Activated T-cell treated with anti-CD3 and anti-CD28 coated beads, Interleukin-2, amount 50 U/mL, for 1 hour (primary cell): Measurements from ENCODE around the gene ITPRIPL2.

Experiments used
- DNase-seq: peaks from one replicate; pipeline ENCODE4 v3.0.0-alpha.2; 2020

The ITPRIPL2 gene

GRCh38 chr16:19093631-19094541, 19.9 kb upstream of the ITPRIPL2 start:
- DNase-seq: no peak

- DNase-seq: no peak
These were observed 19.0 kb upstream of the ITPRIPL2 start for GRCh38 chr16:19094542-19095365.

- DNase-seq: no peak
These were observed 18.1 kb upstream of the ITPRIPL2 start for GRCh38 chr16:19095654-19096053.

GRCh38 chr16:19098173-19098572, 15.6 kb upstream of the ITPRIPL2 start:
- no peak for DNase-seq

- DNase-seq: no peak
These were observed 11.4 kb upstream of the ITPRIPL2 start for GRCh38 chr16:19102187-19102872.

- DNase-seq: no peak
These were observed 9.2 kb upstream of the ITPRIPL2 start for GRCh38 chr16:19104607-19105006.

GRCh38 chr16:19105131-19105530, 8.6 kb upstream of the ITPRIPL2 start:
- DNase-seq: no peak

GRCh38 chr16:19105891-19106624, 7.7 kb upstream of the ITPRIPL2 start:
- no peak for DNase-seq

GRCh38 chr16:19106625-19107020, 7.1 kb upstream of the ITPRIPL2 start:
- DNase-seq: no peak

GRCh38 chr16:19108409-19109287, 5.1 kb upstream of the ITPRIPL2 start:
- no peak for DNase-seq

GRCh38 chr16:19109288-19109664, 4.5 kb upstream of the ITPRIPL2 start:
- DNase-seq: no peak

- no peak for DNase-seq
These were observed 3.0 kb upstream of the ITPRIPL2 start for GRCh38 chr16:19110537-19111360.

- no peak for DNase-seq
These were observed 1.7 kb upstream of the ITPRIPL2 start for GRCh38 chr16:19112099-19112407.

GRCh38 chr16:19114359-19115147, 789 bp downstream of the ITPRIPL2 start:
- no peak for DNase-seq

- no peak for DNase-seq
These were observed 1.6 kb downstream of the ITPRIPL2 start for GRCh38 chr16:19115148-19116021.

GRCh38 chr16:19116711-19117449, 3.1 kb downstream of the ITPRIPL2 start:
- no peak for DNase-seq

- no peak for DNase-seq
These were observed 5.2 kb downstream of the ITPRIPL2 start for GRCh38 chr16:19118938-19119431.

GRCh38 chr16:19119564-19119963, 5.8 kb downstream of the ITPRIPL2 start:
- DNase-seq: no peak
